Mesenchymal stem cell (in vitro differentiated cells and primary cell): ENCODE results near the gene FSTL1.

Experiments
- DNase-seq: peaks from one replicate; pipeline ENCODE4 v3.0.0-alpha.2; 2013
- H2AFZ ChIP-seq: one replicate; pipeline ENCODE4 v1.6.1; 2013; ENCODE audit warnings: low read depth, mild to moderate bottlenecking, control low read depth, inconsistent platforms, low read length, moderate library complexity
- H2AK5ac ChIP-seq: 2 replicates; pipeline ENCODE4 v1.6.1; 2013; ENCODE audit warnings: low read length, moderate library complexity, mild to moderate bottlenecking, inconsistent platforms; ENCODE audit not compliant: severe bottlenecking
- H2BK120ac ChIP-seq: one replicate; pipeline ENCODE4 v1.6.1; 2013; ENCODE audit warnings: low read depth, mild to moderate bottlenecking, inconsistent platforms, low read length, moderate library complexity
- H2BK12ac ChIP-seq, 2 experiments: one replicate each; pipeline ENCODE4 v1.6.1; 2013; ENCODE audit warnings: inconsistent platforms in 2 of 2, low read length in 2 of 2, mild to moderate bottlenecking in 2 of 2, moderate library complexity in 2 of 2, control low read depth in 1 of 2
- H2BK15ac ChIP-seq: one replicate; pipeline ENCODE4 v1.6.1; 2013; ENCODE audit warnings: mild to moderate bottlenecking, low read depth, inconsistent platforms; ENCODE audit not compliant: poor library complexity, severe bottlenecking
- H2BK5ac ChIP-seq: 2 replicates; pipeline ENCODE4 v1.6.1; 2013; ENCODE audit warnings: low read depth, mild to moderate bottlenecking, low read length, control low read depth, inconsistent platforms; ENCODE audit not compliant: poor library complexity, severe bottlenecking
- H3K14ac ChIP-seq, 2 experiments: one replicate each; pipeline ENCODE4 v1.6.1; 2013; ENCODE audit warnings: inconsistent platforms in 2 of 2, low read length in 2 of 2, control low read depth in 1 of 2, mild to moderate bottlenecking in 1 of 2, moderate library complexity in 1 of 2
- H3K18ac ChIP-seq, 2 experiments: one replicate each; pipeline ENCODE4 v1.6.1; 2013; ENCODE audit warnings: inconsistent platforms in 2 of 2, low read length in 2 of 2, control low read depth in 1 of 2, low read depth in 1 of 2, mild to moderate bottlenecking in 1 of 2
- H3K23ac ChIP-seq, 2 experiments: one replicate each; pipeline ENCODE4 v1.6.1; 2013; ENCODE audit warnings: inconsistent platforms in 2 of 2, low read length in 2 of 2, mild to moderate bottlenecking in 2 of 2, moderate library complexity in 2 of 2, control low read depth in 1 of 2
- H3K27ac ChIP-seq: 2 replicates; pipeline ENCODE4 v1.5.1; 2013; ENCODE audit warnings: mild to moderate bottlenecking, moderate library complexity, low read length, control low read depth, inconsistent platforms; ENCODE audit not compliant: poor library complexity, severe bottlenecking
- H3K27me3 ChIP-seq, 2 experiments: 2 replicates each; pipeline versions ENCODE4 v1.6.1 to v1.7.0; 2013; ENCODE audit warnings: low read length in 2 of 2, mild to moderate bottlenecking in 2 of 2, moderate library complexity in 2 of 2, control low read depth in 1 of 2, inconsistent platforms in 1 of 2; ENCODE audit not compliant: control insufficient read depth in 1 of 2, insufficient read depth in 1 of 2
- H3K36me3 ChIP-seq, 2 experiments: 2 replicates each; pipeline versions ENCODE4 v1.6.1 to v1.7.0; 2013; ENCODE audit warnings: low read length in 2 of 2, control low read depth in 1 of 2, inconsistent platforms in 1 of 2, low read depth in 1 of 2, mild to moderate bottlenecking in 1 of 2; ENCODE audit not compliant: insufficient read depth in 2 of 2, control insufficient read depth in 1 of 2
- H3K4ac ChIP-seq, 2 experiments: one replicate each; pipeline ENCODE4 v1.6.1; 2013; ENCODE audit warnings: inconsistent platforms in 2 of 2, low read length in 2 of 2, mild to moderate bottlenecking in 2 of 2, moderate library complexity in 2 of 2, control low read depth in 1 of 2, low read depth in 1 of 2
- H3K4me1 ChIP-seq: 2 replicates; pipeline ENCODE4 v1.6.1; 2013; ENCODE audit warnings: low read depth, low read length, control low read depth; ENCODE audit not compliant: control insufficient read depth, insufficient read depth
- H3K4me2 ChIP-seq: 2 replicates; pipeline ENCODE4 v1.6.1; 2013; ENCODE audit warnings: low read length, mild to moderate bottlenecking, inconsistent platforms; ENCODE audit not compliant: poor library complexity, severe bottlenecking
- H3K4me3 ChIP-seq, 2 experiments: 2 replicates each; pipeline versions ENCODE4 v1.5.1 to v1.7.0; 2013; ENCODE audit warnings: low read length in 2 of 2, mild to moderate bottlenecking in 2 of 2, control low read depth in 1 of 2, low read depth in 1 of 2; ENCODE audit not compliant: insufficient read depth in 1 of 2
- H3K79me1 ChIP-seq: replicated peaks from 2 replicates; pipeline ENCODE4 v1.6.1; 2013; ENCODE audit warnings: mild to moderate bottlenecking, control low read depth, low read length, inconsistent platforms; ENCODE audit not compliant: poor library complexity, severe bottlenecking
- H3K9ac ChIP-seq: 2 replicates; pipeline ENCODE4 v1.7.0; 2013; ENCODE audit warnings: mild to moderate bottlenecking, low read length, moderate library complexity
- H3K9me3 ChIP-seq: 2 replicates; pipeline ENCODE4 v1.7.0; 2013; ENCODE audit warnings: mild to moderate bottlenecking, low read length; ENCODE audit not compliant: control insufficient read depth
- H4K8ac ChIP-seq: one replicate; pipeline ENCODE4 v1.6.1; 2013; ENCODE audit warnings: inconsistent platforms, mild to moderate bottlenecking, low read length, moderate library complexity
- H4K91ac ChIP-seq: one replicate; pipeline ENCODE4 v1.6.1; 2013; ENCODE audit warnings: mild to moderate bottlenecking, low read length, inconsistent platforms
- WGBS: methylation state at CpG from one replicate; pipeline ENCODE4 v1.1.7; 2013; ENCODE audit warnings: mixed read lengths; 5-methylcytosine and 5-hydroxymethylcytosine counted together

FSTL1 gene

GRCh38 chr3:120440001-120440703 lies 10.6 kb downstream of the FSTL1 start:
- WGBS = 71% methylated on average over 5 of the region's 5 CpGs
- Histone ChIP-seq H3K23ac (peak overlapping the region in 1 of 2 experiments; percentile 18), H3K4me2 (no peak overlapping the region), H3K9ac (no peak overlapping the region), H3K27ac (peak overlapping the region; percentile 91), H3K4me3 (peak overlapping the region in 1 of 2 experiments; percentile 2), H2AFZ (no peak overlapping the region), H3K4me1 (peaks cover 15% of the 10 kb centered on the region), H3K27me3 (no peaks in the 10 kb centered on the region), H2BK5ac (no peak overlapping the region), H3K18ac (peak overlapping the region; percentile 48 to 58), H2BK12ac (peak overlapping the region; percentile 34 to 90), H2AK5ac (peak overlapping the region; percentile 97), H4K8ac (peak overlapping the region; percentile 75), H4K91ac (peak overlapping the region; percentile 90), H3K9me3 (no peaks in the 10 kb centered on the region), H2BK15ac (no peak overlapping the region), H3K36me3 (peaks cover 14 to 81% of the 10 kb centered on the region in 2 experiments), H2BK120ac (no peak overlapping the region), H3K4ac (peak overlapping the region in 1 of 2 experiments; percentile 29), H3K14ac (no peak overlapping the region), H3K79me1 (no peaks in the 10 kb centered on the region)
- DNase-seq = peak; percentile 69

GRCh38 chr3:120438665-120439370 lies 12.0 kb downstream of the FSTL1 start:
- H4K91ac ChIP-seq = peak overlapping the region; percentile 58
- DNase-seq = peak; percentile 97
- H3K18ac ChIP-seq = peak overlapping the region; percentile 64 to 81
- H3K4me3 ChIP-seq = no peak overlapping the region
- no peaks in the 10 kb centered on the region for H3K9me3 ChIP-seq
- peak overlapping the region; percentile 79 for H2BK5ac ChIP-seq
- no peak overlapping the region for H3K4me2 ChIP-seq
- peaks cover 18 to 79% of the 10 kb centered on the region in 2 experiments for H3K36me3 ChIP-seq
- no peaks in the 10 kb centered on the region for H3K27me3 ChIP-seq
- H2AK5ac ChIP-seq = peak overlapping the region; percentile 81
- 19% methylated on average over 10 of the region's 10 CpGs for WGBS
- H3K4ac ChIP-seq = peak overlapping the region in 1 of 2 experiments; percentile 86
- no peaks in the 10 kb centered on the region for H3K79me1 ChIP-seq
- no peak overlapping the region for H3K23ac ChIP-seq
- H3K27ac ChIP-seq = peak overlapping the region; percentile 91
- H2BK12ac ChIP-seq = peak overlapping the region; percentile 66 to 77
- no peak overlapping the region for H2BK120ac ChIP-seq
- H2AFZ ChIP-seq = no peak overlapping the region
- H2BK15ac ChIP-seq = no peak overlapping the region
- H3K4me1 ChIP-seq = peaks cover 17% of the 10 kb centered on the region
- H4K8ac ChIP-seq = peak overlapping the region; percentile 80
- no peak overlapping the region for H3K14ac ChIP-seq
- peak overlapping the region; percentile 67 for H3K9ac ChIP-seq

- Histone ChIP-seq H3K36me3 (peaks cover 18 to 79% of the 10 kb centered on the region in 2 experiments), H3K27me3 (no peaks in the 10 kb centered on the region), H2BK15ac (no peak overlapping the region), H3K4me1 (peaks cover 17% of the 10 kb centered on the region), H3K27ac (peak overlapping the region; percentile 91), H2BK5ac (no peak overlapping the region), H4K91ac (no peak overlapping the region), H3K23ac (no peak overlapping the region), H3K9ac (peak overlapping the region; percentile 67), H2BK12ac (no peak overlapping the region), H3K4ac (no peak overlapping the region), H3K9me3 (no peaks in the 10 kb centered on the region), H4K8ac (no peak overlapping the region), H3K14ac (no peak overlapping the region), H3K79me1 (no peaks in the 10 kb centered on the region), H2AFZ (no peak overlapping the region), H3K18ac (no peak overlapping the region), H2AK5ac (peak overlapping the region; percentile 29), H3K4me2 (no peak overlapping the region), H2BK120ac (no peak overlapping the region), H3K4me3 (no peak overlapping the region)
- DNase-seq = no peak
- WGBS = 93% methylated on average over 3 of the region's 4 CpGs
Observed at GRCh38 chr3:120438216-120438615, 12.6 kb downstream of the FSTL1 start.

- Histone ChIP-seq H3K27me3 (no peaks in the 10 kb centered on the region), H2BK15ac (no peak overlapping the region), H4K91ac (no peak overlapping the region), H2AFZ (no peak overlapping the region), H3K36me3 (peaks cover 18 to 85% of the 10 kb centered on the region in 2 experiments), H2BK120ac (no peak overlapping the region), H3K4ac (no peak overlapping the region), H3K23ac (no peak overlapping the region), H4K8ac (peak overlapping the region; percentile 33), H3K9me3 (no peaks in the 10 kb centered on the region), H2BK12ac (peak overlapping the region in 1 of 2 experiments; percentile 61), H2BK5ac (no peak overlapping the region), H3K4me1 (peaks cover 19% of the 10 kb centered on the region), H3K18ac (peak overlapping the region in 1 of 2 experiments; percentile 9), H3K14ac (no peak overlapping the region), H3K27ac (peak overlapping the region; percentile 59), H3K4me3 (no peak overlapping the region), H3K79me1 (no peaks in the 10 kb centered on the region), H3K4me2 (no peak overlapping the region), H2AK5ac (peak overlapping the region; percentile 21), H3K9ac (peak overlapping the region; percentile 10)
- 95% methylated on average over 2 of the region's 2 CpGs for WGBS
- no peak for DNase-seq
Observed at GRCh38 chr3:120437559-120437958, 13.2 kb downstream of the FSTL1 start.
